Fibroblast of skin of abdomen (primary cell): ENCODE data around the gene THYN1.

ENCODE experiments used
- DNase-seq: peaks from one replicate; pipeline ENCODE4 v3.0.0-alpha.2; 2013

The THYN1 gene

GRCh38 chr11:134215836-134216235, 37.3 kb downstream of the THYN1 start:
- DNase-seq, result no peak

- DNase-seq, result peak; percentile 10
These were observed 45.5 kb downstream of the THYN1 start for GRCh38 chr11:134207538-134208239.

GRCh38 chr11:134206185-134206584, 47.0 kb downstream of the THYN1 start:
- no peak for DNase-seq

- no peak for DNase-seq
These were observed 47.4 kb downstream of the THYN1 start for GRCh38 chr11:134205729-134206128.

GRCh38 chr11:134202661-134203060, 50.5 kb downstream of the THYN1 start:
- no peak for DNase-seq

- no peak for DNase-seq
These were observed 52.5 kb downstream of the THYN1 start for GRCh38 chr11:134200688-134201087.

- DNase-seq, result no peak
These were observed 53.6 kb downstream of the THYN1 start for GRCh38 chr11:134199531-134199930.
